Hepatocyte (in vitro differentiated cells): ENCODE results near the gene SLC44A5. TPM values are rescaled to one million over a fixed set of nuclear protein-coding genes. Genes with fewer than 3 reads are reported as not detected.
A peak's percentile ranks its signal among the peaks of the same experiment; 100 is the strongest.

Experiments
- DNase-seq: peaks from one replicate; pipeline ENCODE4 v3.0.0-alpha.2; 2016; ENCODE audit warnings: low spot score
- H2AFZ ChIP-seq: fragments of 200-600 bp; sonication (generic); 2 replicates; pipeline ENCODE4 v1.6.0; 2016; ENCODE audit warnings: antibody characterized with exemption, mild to moderate bottlenecking
- H3K27ac ChIP-seq: fragments of 200-600 bp; sonication (generic); 2 replicates; pipeline ENCODE4 v1.5.1; 2016; ENCODE audit warnings: mild to moderate bottlenecking
- H3K27me3 ChIP-seq: fragments of 200-600 bp; sonication (generic); 2 replicates; pipeline ENCODE4 v1.6.1; 2016
- H3K36me3 ChIP-seq: fragments of 200-600 bp; sonication (generic); replicated peaks from 2 replicates; pipeline ENCODE4 v1.5.1; 2016; ENCODE audit warnings: low read depth; ENCODE audit not compliant: insufficient read depth
- H3K4me1 ChIP-seq: fragments of 200-600 bp; sonication (generic); 2 replicates; pipeline ENCODE4 v1.5.1; 2016; ENCODE audit warnings: mild to moderate bottlenecking, moderate library complexity; ENCODE audit not compliant: insufficient read depth
- H3K4me2 ChIP-seq: fragments of 200-600 bp; sonication (generic); 2 replicates; pipeline ENCODE4 v1.6.0; 2016
- H3K4me3 ChIP-seq: fragments of 200-600 bp; sonication (generic); 2 replicates; pipeline ENCODE4 v1.5.1; 2016; ENCODE audit warnings: mild to moderate bottlenecking
- H3K79me2 ChIP-seq: fragments of 200-600 bp; sonication (generic); 2 replicates; pipeline ENCODE4 v1.6.0; 2017; ENCODE audit warnings: mild to moderate bottlenecking
- H3K9me2 ChIP-seq: fragments of 200-600 bp; sonication (generic); replicated peaks from 2 replicates; pipeline ENCODE4 v1.6.0; 2017; ENCODE audit warnings: mild to moderate bottlenecking; ENCODE audit not compliant: insufficient read depth
- H3K9me3 ChIP-seq: fragments of 200-600 bp; sonication (generic); 2 replicates; pipeline ENCODE4 v1.5.1; 2016; ENCODE audit warnings: low read depth, mild to moderate bottlenecking
- H4K20me1 ChIP-seq: fragments of 200-600 bp; sonication (generic); 2 replicates; pipeline ENCODE4 v1.6.0; 2016; ENCODE audit warnings: mild to moderate bottlenecking; ENCODE audit not compliant: insufficient read depth, poor library complexity, severe bottlenecking
- CTCF ChIP-seq: fragments of 200-600 bp; sonication (generic); IDR thresholded peaks from 2 replicates; pipeline ENCODE4 v1.5.1; 2016; ENCODE audit warnings: antibody characterized with exemption, mild to moderate bottlenecking; ENCODE audit not compliant: poor library complexity
- EZH2 ChIP-seq: fragments of 200-600 bp; sonication (generic); IDR thresholded peaks from 2 replicates; pipeline ENCODE4 v1.6.1; 2016; ENCODE audit warnings: antibody characterized with exemption, mild to moderate bottlenecking, borderline replicate concordance
- EZH2phosphoT487 ChIP-seq: fragments of 200-600 bp; sonication (generic); IDR thresholded peaks from one replicate; pipeline ENCODE4 v1.6.1; 2018; ENCODE audit warnings: antibody characterized with exemption, mild to moderate bottlenecking, low read depth, moderate library complexity; ENCODE audit not compliant: unreplicated experiment, severe bottlenecking
- WGBS: methylation state at CpG from one replicate; pipeline ENCODE4 v1.1.6; 2016; ENCODE audit warnings: low lambda C conversion rate; ENCODE audit errors: missing lambda C conversion rate; 5-methylcytosine and 5-hydroxymethylcytosine counted together
- polyA plus RNA-seq: library from polyadenylated mRNA; unstranded; fragments of >200 nt; fragmentation: Nextera tagmentation; extraction: Ambion mirVana; gene quantifications from 2 replicates; pipeline ENCODE4 v1.2.1, GENCODE V29; 2016
- total RNA-seq: library from RNA; depleted of rRNA; stranded (reverse); fragments of >200 nt; gene quantifications from 2 replicates; pipeline ENCODE4 v1.2.3, GENCODE V29; 2014

The SLC44A5 gene
- total and polyA plus RNA-seq, 2 experiments from 2014 or later = 2.1 to 4.8 TPM

GRCh38 chr1:75330624-75331023, 280.3 kb downstream of the SLC44A5 start:
- H4K20me1 ChIP-seq = no peaks in the 10 kb centered on the region
- H3K9me2 ChIP-seq = no peaks in the 10 kb centered on the region
- no peaks in the 10 kb centered on the region for H3K27me3 ChIP-seq
- no peak for TF ChIP-seq EZH2phosphoT487
- no peak for TF ChIP-seq CTCF
- no peak for TF ChIP-seq EZH2
- H3K27ac ChIP-seq = no peak overlapping the region
- no peak overlapping the region for H3K4me2 ChIP-seq
- no peak overlapping the region for H3K4me3 ChIP-seq
- H3K4me1 ChIP-seq = no peaks in the 10 kb centered on the region
- no peaks in the 10 kb centered on the region for H3K9me3 ChIP-seq
- peak; percentile 7 for DNase-seq
- H3K79me2 ChIP-seq = no peaks in the 10 kb centered on the region
- H2AFZ ChIP-seq = no peak overlapping the region
- H3K36me3 ChIP-seq = no peaks in the 10 kb centered on the region

GRCh38 chr1:75328691-75329090, 282.2 kb downstream of the SLC44A5 start:
- DNase-seq = no peak
- H3K4me1 ChIP-seq = no peaks in the 10 kb centered on the region
- H3K27ac ChIP-seq = no peak overlapping the region
- no peak overlapping the region for H3K4me3 ChIP-seq
- H3K27me3 ChIP-seq = no peaks in the 10 kb centered on the region
- H3K4me2 ChIP-seq = no peak overlapping the region
- H3K9me2 ChIP-seq = no peaks in the 10 kb centered on the region
- WGBS = 52% methylated on average over 4 of the region's 4 CpGs
- H2AFZ ChIP-seq = no peak overlapping the region
- H3K36me3 ChIP-seq = no peaks in the 10 kb centered on the region
- no peaks in the 10 kb centered on the region for H4K20me1 ChIP-seq
- no peak for TF ChIP-seq CTCF
- no peaks in the 10 kb centered on the region for H3K9me3 ChIP-seq
- no peaks in the 10 kb centered on the region for H3K79me2 ChIP-seq

- no peak for TF ChIP-seq EZH2
- TF ChIP-seq EZH2phosphoT487 = no peak
- no peak for TF ChIP-seq CTCF
- no peak overlapping the region for H3K4me3 ChIP-seq
- no peak overlapping the region for H3K27ac ChIP-seq
- no peaks in the 10 kb centered on the region for H4K20me1 ChIP-seq
- no peak overlapping the region for H2AFZ ChIP-seq
- 91% methylated on average over 2 of the region's 2 CpGs for WGBS
- no peaks in the 10 kb centered on the region for H3K27me3 ChIP-seq
- H3K4me2 ChIP-seq = no peak overlapping the region
- H3K9me3 ChIP-seq = no peaks in the 10 kb centered on the region
- H3K79me2 ChIP-seq = no peaks in the 10 kb centered on the region
- no peak for DNase-seq
- H3K9me2 ChIP-seq = no peaks in the 10 kb centered on the region
- H3K4me1 ChIP-seq = no peaks in the 10 kb centered on the region
- no peaks in the 10 kb centered on the region for H3K36me3 ChIP-seq
Measured at GRCh38 chr1:75327395-75327794, 283.5 kb downstream of the SLC44A5 start.

- TF ChIP-seq CTCF = no peak
- no peaks in the 10 kb centered on the region for H4K20me1 ChIP-seq
- H3K4me2 ChIP-seq = no peak overlapping the region
- no peaks in the 10 kb centered on the region for H3K36me3 ChIP-seq
- no peak overlapping the region for H3K4me3 ChIP-seq
- no peak for DNase-seq
- H3K79me2 ChIP-seq = no peaks in the 10 kb centered on the region
- H3K9me2 ChIP-seq = no peaks in the 10 kb centered on the region
- no peaks in the 10 kb centered on the region for H3K4me1 ChIP-seq
- H2AFZ ChIP-seq = no peak overlapping the region
- no peak overlapping the region for H3K27ac ChIP-seq
- 98% methylated on average over 4 of the region's 4 CpGs for WGBS
- H3K9me3 ChIP-seq = no peaks in the 10 kb centered on the region
- H3K27me3 ChIP-seq = no peaks in the 10 kb centered on the region
Measured at GRCh38 chr1:75317976-75318375, 292.9 kb downstream of the SLC44A5 start.
